Stimulated activated naive CD4-positive, alpha-beta T cell (primary cell): Measurements from ENCODE around the gene TMEM183A.

ENCODE experiments used
- DNase-seq, 6 experiments: peaks; one replicate each; lab custom pipeline; 2025; lab: John Stamatoyannopoulos, UW

TMEM183A gene

DNA sequence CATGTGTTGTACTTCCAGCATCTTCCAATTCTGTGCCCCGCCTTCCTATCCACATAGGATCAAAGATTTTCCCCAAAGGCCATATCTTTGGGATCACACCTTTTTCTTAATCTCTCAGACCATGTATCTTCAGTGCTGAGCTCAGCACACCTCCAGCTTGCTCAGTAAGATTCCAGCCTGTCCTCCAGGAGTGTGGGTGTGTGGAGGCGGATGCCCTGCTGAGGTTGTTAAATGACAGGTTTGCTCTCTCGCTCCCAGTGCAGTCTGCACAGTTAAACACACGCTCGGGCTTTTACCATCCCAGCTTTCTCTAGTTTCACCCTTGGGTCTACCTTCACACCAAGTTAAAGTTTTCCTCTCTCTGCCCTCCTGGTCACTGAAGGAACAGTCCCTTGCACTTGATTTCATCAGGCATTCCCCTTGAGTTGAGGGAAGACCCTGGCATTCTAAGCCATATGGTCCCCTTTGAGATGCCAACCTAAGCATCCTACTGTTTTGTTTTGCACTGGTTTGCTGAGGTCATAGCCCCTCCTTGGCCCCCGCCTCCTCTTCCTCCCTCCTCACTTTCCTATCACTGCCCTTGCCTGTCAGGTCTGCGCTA lies 64.9 kb downstream of the TMEM183A start:
- DNase-seq, result no peak

DNA sequence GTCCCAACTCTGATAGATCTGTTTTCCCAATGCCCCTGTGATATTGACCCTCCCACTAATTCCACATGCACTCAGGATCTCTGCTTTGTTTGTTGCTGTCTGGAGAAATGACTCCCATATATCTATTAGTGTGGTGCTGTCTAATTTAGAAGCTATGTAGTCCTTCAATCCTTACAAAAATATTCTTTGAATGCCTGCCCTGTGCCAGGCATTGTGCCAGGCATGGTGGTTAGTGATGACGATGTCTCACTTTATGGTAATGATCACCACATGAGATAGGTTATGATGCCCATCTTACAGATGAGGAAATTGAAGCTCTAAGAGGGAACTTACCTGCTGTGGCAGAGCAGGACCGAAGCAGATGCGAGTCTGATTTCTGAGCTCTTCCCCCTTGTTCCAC lies 65.7 kb downstream of the TMEM183A start:
- DNase-seq, result no peak

DNA sequence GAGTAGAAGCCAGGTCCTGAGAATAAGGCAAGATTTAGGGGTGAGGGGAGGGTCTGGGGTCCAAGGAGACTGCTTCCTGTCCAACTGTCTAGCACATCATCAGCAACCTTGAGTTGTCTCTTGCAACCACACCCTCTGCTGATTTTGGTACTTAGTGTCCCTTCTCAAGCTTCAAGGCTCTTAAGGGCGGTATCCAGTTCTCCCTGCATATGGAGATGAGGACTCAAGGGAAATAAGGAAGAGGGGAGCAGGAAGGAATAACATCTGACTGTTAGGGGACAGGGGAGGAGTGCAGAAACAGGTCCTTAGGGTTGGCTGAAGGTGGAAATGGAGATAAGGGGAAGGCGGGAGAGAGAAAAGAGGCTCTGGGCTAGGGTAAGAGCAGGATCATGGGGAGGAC lies 66.3 kb downstream of the TMEM183A start:
- DNase-seq, result no peak
